ENCODE data around the gene PNPLA7. TPM values are rescaled to one million over a fixed set of nuclear protein-coding genes. Genes with fewer than 3 reads are reported as not detected.

The PNPLA7 gene
- total RNA-seq, 1 experiment from 2014 or later, result 1.8 TPM

DNA sequence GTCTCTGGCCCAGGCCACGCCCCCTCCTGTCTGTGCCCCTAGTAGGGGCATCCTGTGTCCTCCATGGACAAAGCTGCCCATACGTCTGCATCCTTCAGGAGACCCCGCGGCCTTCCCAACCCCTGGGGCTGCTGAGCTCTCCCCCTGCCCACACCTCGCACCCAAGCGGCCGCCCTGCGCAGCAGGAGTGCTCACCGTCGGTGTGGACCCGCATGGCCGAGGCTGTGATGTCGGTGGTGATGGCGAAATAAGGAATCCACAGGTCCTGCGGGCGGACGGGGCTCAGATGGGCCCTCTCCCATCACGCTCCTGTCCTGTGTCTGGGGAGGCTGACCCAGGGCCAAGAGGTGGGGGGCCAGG lies 86.3 kb downstream of the PNPLA7 start:
- RAD21 ChIA-PET (ENCODE audit: low non-redundant PET in 1 of 2, low total read pairs in 2 of 2, uncharacterized antibody in 2 of 2, unreplicated experiment in 2 of 2), result no interaction called here
- POLR2A ChIA-PET, result no interaction called here
- CTCF ChIA-PET, result no interaction called here
- Histone ChIP-seq H2AFZ (ENCODE audit: low read depth, low read length, poor library complexity, severe bottlenecking) (no peak overlapping the region), H3K27ac (ENCODE audit: low read depth, low read length) (no peak overlapping the region), H3K79me2 (ENCODE audit: insufficient read depth, low read length) (no peaks in the 10 kb centered on the region), H3K9me2 (ENCODE audit: insufficient read depth) (no peaks in the 10 kb centered on the region), H3K4me2 (ENCODE audit: low read length) (no peak overlapping the region), H3K27me3 (ENCODE audit: insufficient read depth, low read length) (no peaks in the 10 kb centered on the region), H3K4me3 (replicated peaks in 1 of 2; ENCODE audit: low read depth in 1 of 2, low read length in 2 of 2) (no peak overlapping the region), H3K36me3 (ENCODE audit: control insufficient read depth in 1 of 2, insufficient read depth in 2 of 2, low read length in 2 of 2) (no peaks in the 10 kb centered on the region), H3K9me3 (ENCODE audit: control insufficient read depth in 1 of 2, insufficient read depth in 1 of 2, low read depth in 1 of 2, low read length in 2 of 2) (no peaks in the 10 kb centered on the region), H4K20me1 (ENCODE audit: insufficient read depth) (no peaks in the 10 kb centered on the region), H3K9ac (ENCODE audit: low read length) (no peak overlapping the region), H3K4me1 (ENCODE audit: control insufficient read depth in 1 of 2, insufficient read depth in 2 of 2, low read length in 2 of 2) (peaks cover 13 to 28% of the 10 kb centered on the region in 2 experiments)
- DNase-seq (ENCODE audit: low read depth, low spot score) (no peak), ATAC-seq (no peak)
- BruUV-seq (replicated peaks), result no TSS peak
- intact Hi-C loops (cut with micrococcal nuclease), result no loop called here
- TF ChIP-seq, protein P1, sequence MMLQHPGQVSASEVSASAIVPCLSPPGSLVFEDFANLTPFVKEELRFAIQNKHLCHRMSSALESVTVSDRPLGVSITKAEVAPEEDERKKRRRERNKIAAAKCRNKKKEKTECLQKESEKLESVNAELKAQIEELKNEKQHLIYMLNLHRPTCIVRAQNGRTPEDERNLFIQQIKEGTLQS (IDR thresholded peaks at IDR 0.05), result no peak
- TF ChIP-seq TCF7L2 (IDR thresholded peaks at IDR 0.05; ENCODE audit: borderline replicate concordance, extremely low read depth, insufficient read depth, insufficient read length) (no peak), ELF1 (IDR thresholded peaks at IDR 0.05; ENCODE audit: borderline replicate concordance, low read depth) (no peak), FOSL1 (IDR thresholded peaks at IDR 0.05; ENCODE audit: low read depth) (no peak), CEBPB (IDR thresholded peaks at IDR 0.05; ENCODE audit: low read depth) (no peak), EZH2 (IDR thresholded peaks at IDR 0.05) (no peak), SP1 (IDR thresholded peaks at IDR 0.05; ENCODE audit: low read depth) (no peak), SIN3A (IDR thresholded peaks at IDR 0.05; ENCODE audit: low read depth) (no peak)
- TF ChIP-seq, protein P2, sequence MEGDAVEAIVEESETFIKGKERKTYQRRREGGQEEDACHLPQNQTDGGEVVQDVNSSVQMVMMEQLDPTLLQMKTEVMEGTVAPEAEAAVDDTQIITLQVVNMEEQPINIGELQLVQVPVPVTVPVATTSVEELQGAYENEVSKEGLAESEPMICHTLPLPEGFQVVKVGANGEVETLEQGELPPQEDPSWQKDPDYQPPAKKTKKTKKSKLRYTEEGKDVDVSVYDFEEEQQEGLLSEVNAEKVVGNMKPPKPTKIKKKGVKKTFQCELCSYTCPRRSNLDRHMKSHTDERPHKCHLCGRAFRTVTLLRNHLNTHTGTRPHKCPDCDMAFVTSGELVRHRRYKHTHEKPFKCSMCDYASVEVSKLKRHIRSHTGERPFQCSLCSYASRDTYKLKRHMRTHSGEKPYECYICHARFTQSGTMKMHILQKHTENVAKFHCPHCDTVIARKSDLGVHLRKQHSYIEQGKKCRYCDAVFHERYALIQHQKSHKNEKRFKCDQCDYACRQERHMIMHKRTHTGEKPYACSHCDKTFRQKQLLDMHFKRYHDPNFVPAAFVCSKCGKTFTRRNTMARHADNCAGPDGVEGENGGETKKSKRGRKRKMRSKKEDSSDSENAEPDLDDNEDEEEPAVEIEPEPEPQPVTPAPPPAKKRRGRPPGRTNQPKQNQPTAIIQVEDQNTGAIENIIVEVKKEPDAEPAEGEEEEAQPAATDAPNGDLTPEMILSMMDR (IDR thresholded peaks at IDR 0.05 in 2 of 3, conservative IDR thresholded peaks at IDR 0.05 in 1 of 3; ENCODE audit: borderline replicate concordance in 1 of 3, insufficient read depth in 1 of 3, low read depth in 2 of 3, low read length in 2 of 3), result no peak
